Measurements from ENCODE around the gene JAKMIP3. TPM values are rescaled to one million over a fixed set of nuclear protein-coding genes. Genes with fewer than 3 reads are reported as not detected.
"Not testable (repeated sequence)": the region's sequence is repeated elsewhere in the genome, so short reads cannot be mapped to it uniquely, and the experiment has no call there.

Gene JAKMIP3
- total RNA-seq, 4 donors from 2014 or later: 0.42 to 0.98 (median 0.67) TPM

DNA sequence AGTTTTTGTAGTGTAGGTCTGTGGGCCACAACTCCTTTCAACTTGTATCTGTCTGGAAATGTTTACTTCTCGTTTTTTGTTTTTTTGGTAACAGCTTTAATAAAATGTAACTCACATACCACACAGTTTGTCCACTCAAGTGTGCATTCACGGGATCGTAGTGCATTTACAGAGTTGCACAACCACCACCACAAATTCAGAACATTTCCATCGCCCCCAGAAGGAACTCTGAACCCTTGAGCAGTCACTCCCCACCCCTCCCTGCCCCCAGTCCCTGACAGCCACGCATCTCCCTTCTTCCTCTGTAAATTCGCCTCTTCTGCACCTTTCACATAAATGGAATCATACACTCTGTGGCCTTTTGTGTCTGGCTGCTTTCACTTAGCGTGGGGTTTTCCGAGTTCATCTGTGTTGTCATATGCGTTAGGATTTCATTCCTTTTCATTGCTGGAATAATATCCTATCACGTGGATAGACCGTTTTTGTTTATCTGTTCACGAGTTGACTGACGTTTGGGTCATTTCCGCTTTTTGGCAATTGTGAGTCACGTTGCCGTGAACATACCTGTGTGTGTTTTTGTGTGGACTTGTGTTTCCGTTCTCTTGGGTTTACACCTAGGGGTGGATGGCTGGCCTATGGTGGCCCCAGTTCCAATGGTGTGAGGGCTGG lies 10.3 kb downstream of the JAKMIP3 start:
- TF ChIP-seq POLR2A (IDR thresholded peaks at IDR 0.05) (no peak), EP300 (IDR thresholded peaks at IDR 0.05) (no peak)
- TF ChIP-seq, protein P1, sequence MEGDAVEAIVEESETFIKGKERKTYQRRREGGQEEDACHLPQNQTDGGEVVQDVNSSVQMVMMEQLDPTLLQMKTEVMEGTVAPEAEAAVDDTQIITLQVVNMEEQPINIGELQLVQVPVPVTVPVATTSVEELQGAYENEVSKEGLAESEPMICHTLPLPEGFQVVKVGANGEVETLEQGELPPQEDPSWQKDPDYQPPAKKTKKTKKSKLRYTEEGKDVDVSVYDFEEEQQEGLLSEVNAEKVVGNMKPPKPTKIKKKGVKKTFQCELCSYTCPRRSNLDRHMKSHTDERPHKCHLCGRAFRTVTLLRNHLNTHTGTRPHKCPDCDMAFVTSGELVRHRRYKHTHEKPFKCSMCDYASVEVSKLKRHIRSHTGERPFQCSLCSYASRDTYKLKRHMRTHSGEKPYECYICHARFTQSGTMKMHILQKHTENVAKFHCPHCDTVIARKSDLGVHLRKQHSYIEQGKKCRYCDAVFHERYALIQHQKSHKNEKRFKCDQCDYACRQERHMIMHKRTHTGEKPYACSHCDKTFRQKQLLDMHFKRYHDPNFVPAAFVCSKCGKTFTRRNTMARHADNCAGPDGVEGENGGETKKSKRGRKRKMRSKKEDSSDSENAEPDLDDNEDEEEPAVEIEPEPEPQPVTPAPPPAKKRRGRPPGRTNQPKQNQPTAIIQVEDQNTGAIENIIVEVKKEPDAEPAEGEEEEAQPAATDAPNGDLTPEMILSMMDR (IDR thresholded peaks at IDR 0.05): no peak
- no peaks in the 10 kb centered on the region for H3K36me3 ChIP-seq
- no peaks in the 10 kb centered on the region for H3K27me3 ChIP-seq
- no peaks in the 10 kb centered on the region for H3K4me1 ChIP-seq
- H3K4me3 ChIP-seq: no peak overlapping the region
- H3K9me3 ChIP-seq: peaks cover 0 to 37% (median 2%) of the 10 kb centered on the region in 4 donors
- 79% methylated on average over 17 of the region's 17 CpGs for WGBS, 2 donors
- H3K27ac ChIP-seq: no peak overlapping the region
- no peak for DNase-seq (ENCODE audit: low spot score in 2 of 2)

DNA sequence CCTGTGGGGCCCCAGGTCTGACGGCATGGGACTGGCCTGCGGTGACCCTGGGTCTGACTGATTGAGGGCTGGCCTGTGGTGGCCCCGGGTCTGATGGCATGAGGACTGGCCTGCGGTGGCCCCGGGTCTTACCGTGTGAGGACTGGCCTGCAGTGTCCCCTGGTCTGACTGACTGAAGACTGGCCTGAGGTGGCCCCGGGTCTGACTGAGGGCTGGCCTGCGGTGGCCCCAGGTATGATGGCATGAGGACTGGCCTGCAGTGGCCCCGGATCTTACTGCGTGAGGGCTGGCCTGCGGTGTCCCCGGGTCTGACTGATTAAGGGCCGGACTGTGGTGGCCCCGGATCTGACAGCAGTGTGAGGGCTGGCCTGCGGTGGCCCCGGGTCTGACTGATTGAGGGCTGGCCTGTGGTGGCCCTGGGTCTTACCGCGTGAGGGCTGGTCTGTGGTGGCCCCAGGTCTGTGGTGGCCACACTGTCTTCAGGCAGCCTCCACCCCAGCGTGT lies 10.9 kb downstream of the JAKMIP3 start:
- Histone ChIP-seq H3K4me3 (no peak overlapping the region), H3K27ac (no peak overlapping the region), H3K27me3 (no peaks in the 10 kb centered on the region), H3K9me3 (peaks cover 0 to 36% (median 2%) of the 10 kb centered on the region in 4 donors), H3K4me1 (no peaks in the 10 kb centered on the region), H3K36me3 (no peaks in the 10 kb centered on the region)
- DNase-seq (ENCODE audit: low spot score in 2 of 2): no peak
- 86 to 98% methylated on average over 6 to 13 of the region's 19 CpGs for WGBS, 2 donors
- TF ChIP-seq, protein P1 (IDR thresholded peaks at IDR 0.05): no peak
- no peak for TF ChIP-seq EP300 (IDR thresholded peaks at IDR 0.05)
- TF ChIP-seq POLR2A (IDR thresholded peaks at IDR 0.05): no peak

DNA sequence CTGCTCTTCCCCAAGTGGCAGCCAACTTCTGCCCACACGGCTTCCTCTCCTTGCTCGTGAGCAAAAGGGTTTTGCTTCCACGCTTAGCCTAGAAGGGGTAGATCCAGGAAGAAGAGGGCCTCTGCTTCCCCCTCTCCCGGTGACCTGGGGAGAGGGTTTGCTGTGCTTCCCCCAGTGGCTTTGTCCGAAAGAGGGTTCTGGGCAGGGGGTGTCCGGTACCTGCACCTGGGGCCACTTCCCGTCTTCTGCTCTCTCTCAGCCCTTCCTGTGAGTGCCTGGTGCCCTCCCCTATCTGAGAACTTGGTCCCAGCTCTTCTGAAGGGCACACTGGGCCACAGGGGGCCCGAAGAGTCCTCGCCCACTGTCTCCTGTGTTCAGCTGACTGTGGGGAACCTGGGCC lies 11.3 kb downstream of the JAKMIP3 start:
- TF ChIP-seq, protein P1 (IDR thresholded peaks at IDR 0.05): no peak
- TF ChIP-seq EP300 (IDR thresholded peaks at IDR 0.05) (no peak), POLR2A (IDR thresholded peaks at IDR 0.05) (no peak)
- no peak for DNase-seq (ENCODE audit: low spot score in 2 of 2)
- WGBS, 2 donors: 66 to 68% methylated on average over 9 of the region's 9 CpGs

DNA sequence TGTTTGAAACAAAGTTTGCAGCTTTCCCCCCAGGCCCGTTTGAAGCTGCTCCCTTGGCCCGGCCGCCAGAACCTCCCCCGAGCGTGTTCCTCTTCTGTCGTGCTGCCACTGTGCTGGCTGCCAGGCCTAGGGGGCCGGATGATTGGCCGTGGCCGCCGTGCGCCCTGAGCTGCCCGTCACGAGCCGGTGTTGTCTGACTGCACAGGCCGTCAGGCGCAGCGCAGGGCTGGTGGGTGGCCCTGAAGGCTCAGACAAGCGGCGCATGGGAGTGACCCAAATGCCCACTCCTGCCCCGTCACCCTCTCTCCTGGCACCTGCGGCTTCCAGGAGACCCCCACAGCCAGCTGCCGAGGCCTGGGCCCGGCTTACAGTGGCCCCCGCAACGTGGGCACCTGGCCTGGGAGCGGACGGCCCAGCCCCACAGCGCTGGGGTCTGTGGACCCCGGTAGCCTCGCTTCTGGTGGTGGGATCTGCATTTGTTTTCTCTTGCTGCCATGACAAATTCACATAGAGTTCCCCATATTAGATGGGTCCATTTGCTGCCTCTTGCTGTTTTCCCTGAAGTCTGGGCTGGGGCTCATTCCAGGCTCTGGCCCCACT lies 13.1 kb downstream of the JAKMIP3 start:
- Histone ChIP-seq H3K27ac (no peak overlapping the region), H3K4me1 (no peaks in the 10 kb centered on the region), H3K27me3 (no peaks in the 10 kb centered on the region), H3K36me3 (no peaks in the 10 kb centered on the region), H3K9me3 (peaks cover 0 to 21% (median 2%) of the 10 kb centered on the region in 4 donors), H3K4me3 (no peak overlapping the region)
- no peak for DNase-seq (ENCODE audit: low spot score in 2 of 2)
- 61 to 75% methylated on average over 26 to 30 of the region's 30 CpGs for WGBS, 2 donors
- no peak for TF ChIP-seq EP300 (IDR thresholded peaks at IDR 0.05)
- TF ChIP-seq, protein P1 (IDR thresholded peaks at IDR 0.05): no peak
- TF ChIP-seq POLR2A (IDR thresholded peaks at IDR 0.05): no peak

More for the DNA sequence above, 11.3 kb downstream of the JAKMIP3 start:
- H3K9me3 ChIP-seq: peaks cover 0 to 31% (median 2%) of the 10 kb centered on the region in 4 donors
- H3K27me3 ChIP-seq: no peaks in the 10 kb centered on the region
- H3K36me3 ChIP-seq: no peaks in the 10 kb centered on the region
- no peak overlapping the region for H3K4me3 ChIP-seq
- H3K4me1 ChIP-seq: no peaks in the 10 kb centered on the region
- no peak overlapping the region for H3K27ac ChIP-seq

DNA sequence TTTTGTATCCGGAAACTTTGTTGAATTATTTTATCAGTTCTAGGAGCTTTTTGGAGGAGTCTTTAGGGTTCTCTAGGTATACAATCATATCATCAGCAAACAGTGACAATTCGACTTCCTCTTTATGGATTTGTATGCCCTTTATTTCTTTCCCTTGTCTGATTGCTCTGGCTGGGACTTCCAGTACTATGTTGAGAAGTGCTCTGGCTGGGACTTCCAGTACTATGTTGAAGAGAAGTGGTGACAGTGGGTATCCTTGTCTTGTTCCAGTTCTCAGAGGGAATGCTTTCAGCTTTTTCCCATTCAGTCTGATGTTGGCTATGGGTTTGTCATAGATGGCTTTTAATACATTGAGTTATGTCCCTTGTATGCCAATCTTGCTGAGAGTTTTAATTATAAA lies 18.6 kb downstream of the JAKMIP3 start:
- not testable (repeated sequence) for H3K4me3 ChIP-seq; DNase-seq (ENCODE audit: low spot score in 2 of 2); H3K27ac ChIP-seq; H3K36me3 ChIP-seq; H3K27me3 ChIP-seq; H3K4me1 ChIP-seq
- peaks cover 0 to 39% (median 2%) of the 10 kb centered on the region in 4 donors for H3K9me3 ChIP-seq
- WGBS, 2 donors: 82 to 84% methylated on average over 2 of the region's 2 CpGs

DNA sequence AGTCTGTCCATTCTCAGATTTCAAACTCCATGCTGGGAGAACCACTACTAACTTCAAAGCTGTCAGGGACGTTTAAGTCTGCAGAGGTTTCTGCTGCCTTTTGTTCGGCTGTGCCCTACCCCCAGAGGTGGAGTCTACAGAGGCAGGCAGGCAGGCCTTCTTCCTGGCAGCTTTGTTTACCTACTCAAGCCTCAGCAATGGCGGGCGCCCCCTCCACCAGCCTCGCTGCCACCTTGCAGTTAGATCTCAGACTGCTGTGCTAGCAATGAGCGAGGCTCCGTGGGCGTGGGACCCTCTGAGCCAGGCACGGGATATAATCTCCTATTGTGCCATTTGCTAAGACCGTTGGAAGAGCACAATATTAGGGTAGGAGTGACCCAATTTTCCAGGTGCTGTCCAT lies 27.5 kb downstream of the JAKMIP3 start:
- H3K9me3 ChIP-seq: peaks cover 0 to 22% (median 0%) of the 10 kb centered on the region in 4 donors
- H3K27ac ChIP-seq; H3K4me1 ChIP-seq; H3K36me3 ChIP-seq; DNase-seq (ENCODE audit: low spot score in 2 of 2); H3K4me3 ChIP-seq; H3K27me3 ChIP-seq: not testable (repeated sequence)
- WGBS, 2 donors: 85 to 88% methylated on average over 10 of the region's 10 CpGs
